Stimulated activated CD4-positive, alpha-beta T cell treated with anti-CD3 and anti-CD28 coated beads, Interleukin-1b, Interleukin-23, amount 100 ng/mL, for 48 hours (primary cell): ENCODE data around the gene ASRGL1.
"Not testable (repeated sequence)": the region's sequence is repeated elsewhere in the genome, so short reads cannot be mapped to it uniquely, and the experiment has no call there.

Source experiments
- DNase-seq: peaks from one replicate; pipeline ENCODE4 v3.0.0-alpha.2; 2020

ASRGL1 gene

DNA sequence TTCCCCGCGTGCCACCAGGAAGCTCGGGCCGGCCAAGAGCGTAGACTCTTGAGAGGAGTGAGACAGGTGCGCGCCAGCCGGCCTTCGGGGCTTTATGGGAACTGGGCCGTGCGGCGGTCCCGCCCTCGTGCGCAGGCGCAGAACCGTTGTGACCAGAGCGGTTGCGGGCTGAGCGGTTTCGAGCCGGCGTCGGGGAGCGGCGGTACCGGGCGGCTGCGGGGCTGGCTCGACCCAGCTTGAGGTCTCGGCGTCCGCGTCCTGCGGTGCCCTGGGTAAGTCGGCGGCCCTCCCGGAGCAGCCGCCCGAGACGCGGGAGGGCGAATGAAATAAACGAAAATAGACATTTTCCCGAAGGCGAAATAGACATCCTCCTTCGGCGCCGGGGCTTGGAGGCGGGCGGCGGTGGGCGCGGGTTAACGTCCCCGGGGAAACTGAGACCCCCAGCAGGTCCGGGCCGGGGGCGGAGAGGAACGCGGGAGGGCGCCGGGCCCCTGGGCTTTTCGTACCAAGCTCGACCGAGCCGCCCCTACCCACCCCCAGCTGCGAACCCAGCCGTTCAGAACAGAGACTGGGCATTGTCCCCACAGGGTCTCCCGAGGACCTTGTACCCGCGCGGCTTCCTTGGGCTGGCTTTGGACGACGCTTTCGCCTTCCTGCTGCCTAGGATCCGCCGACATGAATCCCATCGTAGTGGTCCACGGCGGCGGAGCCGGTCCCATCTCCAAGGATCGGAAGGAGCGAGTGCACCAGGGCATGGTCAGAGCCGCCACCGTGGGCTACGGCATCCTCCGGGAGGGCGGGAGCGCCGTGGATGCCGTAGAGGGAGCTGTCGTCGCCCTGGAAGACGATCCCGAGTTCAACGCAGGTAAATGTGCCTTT lies at the start of gene ASRGL1:
Gene ASRGL1 (plus strand): TSS at position 146 of the 879 bp plus-strand sequence. CDS start 530 bp downstream, at position 676.
- peak; percentile 70 for DNase-seq

DNA sequence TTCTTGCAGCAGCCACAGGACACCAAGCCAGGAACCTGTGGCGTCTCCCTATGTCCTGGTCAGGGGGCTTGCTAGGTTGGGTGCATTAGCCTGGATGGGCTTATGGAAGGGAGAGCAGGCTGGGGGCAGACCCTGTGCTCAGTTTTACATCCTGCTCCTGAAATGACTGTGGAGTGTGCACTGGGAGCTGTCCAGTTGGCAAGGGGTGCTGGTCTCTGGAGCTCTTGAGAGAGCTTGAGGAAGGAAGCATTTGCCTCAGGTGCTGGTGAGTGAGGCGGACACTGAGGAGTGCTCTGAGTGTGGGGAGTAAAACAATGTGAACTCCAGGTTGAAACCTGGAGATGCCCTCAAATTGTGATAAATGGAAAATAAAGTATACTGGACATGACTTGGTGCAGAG lies 41.7 kb upstream of the ASRGL1 start:
- DNase-seq: no peak

DNA sequence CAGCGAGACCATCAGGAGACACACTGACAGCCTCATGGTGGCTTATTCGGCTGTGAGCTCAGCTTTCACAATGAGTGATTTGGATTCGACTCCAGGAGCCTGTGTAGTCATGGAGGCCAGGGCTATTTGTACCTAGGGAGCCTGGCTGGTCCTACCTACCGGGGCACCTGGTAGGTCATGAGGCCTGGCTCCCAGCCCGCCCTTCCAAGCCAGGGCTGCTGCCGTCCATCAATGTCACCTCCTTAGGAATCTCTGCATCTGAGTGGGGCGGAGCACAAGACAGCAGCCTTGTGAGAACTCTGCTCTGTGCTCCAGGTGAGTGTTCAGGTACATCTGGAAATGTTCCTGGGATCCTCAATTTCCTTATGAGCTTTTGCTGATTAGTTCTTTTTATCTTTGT lies 38.3 kb upstream of the ASRGL1 start, which contains the start of gene SCGB1D4:
Gene SCGB1D4 (minus strand): TSS at position 101 of the 400 bp plus-strand sequence. CDS start 65 bp downstream, at position 36.
- DNase-seq: no peak

DNA sequence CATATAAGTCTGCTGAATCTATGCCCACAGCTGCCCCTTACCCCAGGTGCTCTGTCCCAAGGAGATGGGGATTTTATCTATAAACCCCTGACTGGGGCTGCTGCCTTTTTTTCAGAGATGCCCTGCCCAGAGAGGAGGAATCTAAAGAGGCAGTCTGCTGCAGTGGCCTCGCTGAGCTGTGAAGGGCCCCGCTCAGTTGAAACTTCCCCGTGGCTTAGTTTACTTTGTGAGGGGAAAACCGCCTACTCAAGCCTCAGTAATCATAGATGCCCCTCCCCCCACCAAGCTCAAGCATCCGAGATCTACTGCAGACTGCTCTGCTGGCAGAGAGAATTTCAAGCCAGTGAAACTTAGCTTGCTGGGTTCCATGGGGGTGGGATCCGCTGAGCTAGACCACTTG lies 31.0 kb upstream of the ASRGL1 start:
- DNase-seq: no peak

DNA sequence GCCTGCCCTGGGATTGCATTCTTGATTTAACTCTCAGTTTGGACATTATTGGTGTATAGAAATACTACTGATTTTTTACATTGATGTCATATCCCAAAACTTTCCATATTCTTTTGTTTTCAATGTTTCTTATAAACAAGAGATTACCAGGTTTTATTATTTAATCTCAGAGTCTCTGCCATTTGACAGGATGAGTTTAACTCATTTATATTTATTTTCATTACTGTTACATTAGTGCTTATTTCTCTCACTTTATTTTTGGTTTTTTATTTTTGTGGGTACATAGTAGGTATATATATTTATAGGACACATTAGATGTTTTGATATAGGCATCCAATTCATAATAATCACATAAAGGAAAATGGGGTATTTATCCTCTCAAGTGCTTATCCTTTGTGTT lies 29.3 kb upstream of the ASRGL1 start:
- no peak for DNase-seq

DNA sequence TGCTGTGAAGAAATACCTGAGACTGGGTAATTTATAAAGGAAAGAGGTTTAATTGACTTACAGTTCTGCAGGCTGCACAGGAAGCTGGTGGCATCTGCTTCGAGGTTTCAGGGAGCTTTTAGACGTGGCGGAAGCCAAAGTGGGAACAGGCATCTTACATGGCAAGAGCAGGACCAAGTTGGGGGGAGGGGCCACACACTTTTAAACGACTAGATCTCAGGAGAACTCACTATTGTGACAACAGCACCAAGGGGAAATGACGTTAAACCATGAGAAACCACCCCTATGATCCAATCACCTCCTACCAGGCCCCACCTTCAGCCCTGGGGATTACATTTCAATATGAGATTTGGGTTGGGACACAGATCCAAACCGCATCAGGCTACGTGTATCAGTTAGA lies 27.3 kb upstream of the ASRGL1 start:
- no peak for DNase-seq

DNA sequence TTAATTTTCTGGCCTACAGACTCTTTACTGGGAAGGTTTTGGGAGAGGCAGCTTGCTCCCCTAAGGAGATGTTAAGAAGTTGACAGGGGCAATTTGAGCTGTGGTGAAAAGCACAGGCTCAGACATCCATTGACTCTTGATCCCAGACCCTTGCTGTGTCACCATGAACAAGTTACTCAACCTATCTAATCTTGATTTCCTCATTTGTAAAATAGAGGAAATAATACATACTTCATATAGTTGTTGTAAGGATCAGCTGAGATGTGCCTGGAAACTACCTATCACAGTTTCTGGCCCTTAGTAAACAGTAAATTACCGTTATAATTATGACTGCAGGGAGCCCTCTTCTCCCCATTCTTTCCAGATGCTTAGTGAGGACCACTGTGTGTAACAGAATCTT lies 21.8 kb upstream of the ASRGL1 start:
- DNase-seq: no peak

DNA sequence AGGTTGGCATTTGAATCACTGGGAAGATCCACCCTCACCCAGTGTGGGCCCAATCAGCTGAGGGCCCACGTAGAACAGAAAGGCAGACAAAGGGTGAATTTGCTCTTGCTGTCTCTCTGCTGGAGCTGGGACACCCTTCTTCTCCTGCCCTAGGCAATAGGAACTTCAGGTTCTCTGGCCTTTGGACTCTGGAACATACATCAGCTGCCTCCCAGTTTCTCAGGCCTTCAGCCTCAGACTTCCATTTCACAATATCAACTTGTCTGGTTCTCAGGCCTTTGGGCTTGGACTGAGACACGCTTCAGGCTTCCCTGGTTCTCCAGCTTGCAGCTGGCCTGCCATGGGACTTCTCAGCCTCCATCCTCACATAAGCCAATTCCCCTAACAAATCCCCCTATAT lies 14.7 kb upstream of the ASRGL1 start:
- no peak for DNase-seq

DNA sequence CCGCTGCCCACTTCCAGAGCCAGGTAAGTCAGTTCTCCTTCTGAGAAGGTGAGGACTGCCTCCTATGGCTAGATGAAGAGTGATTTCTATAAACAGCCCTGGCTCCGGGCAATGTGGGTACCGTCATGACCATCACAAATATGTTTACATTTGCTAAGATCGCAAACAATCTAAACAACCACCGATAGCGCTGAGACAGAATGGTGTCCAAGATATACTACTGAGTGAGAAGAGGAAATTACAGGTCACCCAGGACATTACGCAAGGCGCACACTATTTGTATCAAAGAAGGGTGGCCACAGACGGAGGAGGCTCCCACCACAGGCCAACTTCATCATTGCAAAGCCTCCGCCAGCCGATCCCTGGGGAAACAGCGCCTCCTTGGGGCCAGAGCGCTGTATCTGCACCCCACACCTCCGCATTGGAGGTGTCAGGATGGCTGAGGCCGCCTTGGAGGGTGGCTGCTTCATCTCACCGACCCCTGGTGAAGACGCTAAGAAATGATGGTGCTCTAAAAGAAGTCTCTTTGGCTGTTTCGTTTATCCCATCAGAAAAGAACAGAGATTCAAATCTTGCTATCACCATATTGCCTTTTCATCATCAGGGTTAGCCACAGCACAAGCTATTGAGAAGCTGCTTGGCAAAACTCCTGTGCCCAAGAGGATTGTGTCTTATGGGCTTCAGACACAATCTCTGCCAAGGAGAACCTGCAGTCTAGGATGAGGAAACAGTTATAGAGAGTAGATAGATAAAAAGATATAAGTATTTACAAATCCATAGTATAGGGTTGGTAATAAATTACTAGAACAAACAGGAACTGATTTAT lies 12.3 kb upstream of the ASRGL1 start:
- peak; percentile 79 for DNase-seq

DNA sequence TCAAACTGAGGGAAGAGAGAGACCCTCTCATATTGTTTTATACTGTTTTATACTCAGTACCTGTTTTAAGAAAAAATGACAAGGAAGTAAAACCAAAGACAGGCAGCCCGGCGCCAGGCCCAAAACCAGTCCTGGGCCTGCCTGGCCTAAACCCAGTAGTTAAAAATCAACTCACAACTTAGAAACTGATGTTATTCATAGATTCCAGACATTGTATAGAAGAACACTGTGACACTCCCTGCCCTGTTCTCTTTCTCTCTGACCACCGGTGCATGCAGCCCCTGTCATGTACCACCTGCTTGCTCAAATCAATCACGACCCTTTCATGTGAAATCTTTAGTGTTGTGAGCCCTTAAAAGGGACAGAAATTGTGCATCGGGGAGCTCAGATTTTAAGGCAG lies 11.5 kb upstream of the ASRGL1 start:
- DNase-seq: not testable (repeated sequence)

DNA sequence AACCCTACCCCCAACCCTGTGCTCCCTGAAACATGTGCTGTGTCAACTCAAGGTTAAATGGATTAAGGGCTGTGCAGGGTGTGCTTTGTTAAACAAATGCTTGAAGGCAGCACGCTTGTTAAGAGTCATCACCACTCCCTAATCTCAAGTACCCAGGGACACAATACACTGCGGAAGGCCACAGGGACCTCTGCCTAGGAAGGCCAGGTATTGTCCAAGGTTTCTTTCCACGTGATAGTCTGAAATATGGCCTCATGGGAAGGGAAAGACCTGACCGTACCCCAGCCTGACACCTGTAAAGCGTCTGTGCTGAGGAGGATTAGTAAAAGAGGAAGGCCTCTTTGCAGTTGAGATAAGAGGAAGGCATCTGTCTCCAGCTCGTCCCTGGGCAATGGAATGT lies 10.5 kb upstream of the ASRGL1 start:
- DNase-seq: not testable (repeated sequence)

DNA sequence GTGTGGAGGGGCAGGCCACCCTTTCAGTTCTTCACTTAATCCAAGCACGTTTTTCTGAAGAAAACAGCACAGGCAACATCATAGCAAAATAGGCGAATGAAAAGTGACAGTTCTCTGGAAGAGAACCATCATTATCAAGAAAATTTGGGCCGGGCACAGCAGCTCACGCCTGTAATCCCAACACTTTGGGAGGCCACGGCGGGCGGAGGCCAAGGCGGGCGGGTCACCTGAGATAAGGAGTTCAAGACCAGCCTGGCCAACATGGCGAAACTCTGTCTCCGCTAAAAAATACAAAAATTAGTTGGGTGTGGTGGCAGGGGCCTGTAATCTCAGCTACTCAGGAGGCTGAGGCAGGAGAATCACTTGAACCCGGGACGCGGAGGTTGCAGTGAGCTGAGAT lies 9.7 kb upstream of the ASRGL1 start:
- DNase-seq: not testable (repeated sequence)

DNA sequence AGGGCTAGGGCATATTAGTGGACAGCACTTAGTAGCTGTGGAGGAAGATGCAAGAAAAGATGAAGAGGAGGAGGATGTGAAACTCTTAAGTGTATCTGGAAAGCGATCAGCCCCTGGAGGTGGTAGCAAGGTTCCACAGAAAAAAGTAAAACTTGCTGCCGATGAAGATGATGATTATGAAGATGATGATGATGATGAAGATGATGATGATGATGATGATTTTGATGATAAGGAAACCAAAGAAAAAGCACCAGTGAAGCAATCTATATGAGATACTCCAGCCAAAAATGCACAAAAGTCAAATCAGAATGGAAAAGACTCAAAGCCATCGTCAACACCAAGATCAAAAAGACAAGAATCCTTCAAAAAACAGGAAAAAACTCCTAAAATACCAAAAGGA lies 6.0 kb upstream of the ASRGL1 start:
- not testable (repeated sequence) for DNase-seq

DNA sequence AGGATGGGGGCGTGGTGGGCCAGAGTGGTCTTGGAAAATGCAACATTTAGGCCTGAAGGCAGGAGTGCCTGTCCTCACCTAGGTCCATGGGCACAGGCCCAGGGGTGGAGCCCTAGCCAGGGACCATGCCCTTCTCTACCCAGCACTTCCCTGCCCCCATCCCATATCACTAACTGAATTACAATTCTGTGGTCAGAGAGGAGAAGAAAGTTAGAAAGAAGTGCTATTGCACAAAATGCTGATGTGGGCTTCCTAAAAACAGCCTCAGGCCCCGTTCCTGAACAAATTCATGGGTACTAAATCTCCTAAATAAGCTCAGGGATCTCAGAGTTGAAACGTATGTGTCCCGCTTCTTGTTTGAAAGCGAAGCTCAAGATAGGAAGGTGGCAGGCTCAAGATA lies 3.5 kb upstream of the ASRGL1 start:
- DNase-seq: no peak

DNA sequence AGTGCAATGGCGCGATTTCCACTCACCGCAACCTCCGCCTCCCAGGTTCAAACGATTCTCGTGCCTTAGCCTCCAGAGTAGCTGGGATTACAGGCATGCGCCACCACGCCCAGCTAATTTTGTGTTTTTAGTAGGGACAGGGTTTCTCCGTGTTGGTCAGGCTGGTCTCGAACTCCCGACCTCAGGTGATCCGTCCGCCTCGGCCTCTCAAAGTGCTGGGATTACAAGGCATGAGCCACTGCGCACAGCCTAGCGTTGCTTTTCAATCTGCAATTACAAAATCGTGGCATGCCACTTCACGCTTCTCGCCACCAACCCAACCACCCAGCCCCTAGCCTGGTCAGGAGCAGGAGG lies 322 bp upstream of the ASRGL1 start:
- not testable (repeated sequence) for DNase-seq

DNA sequence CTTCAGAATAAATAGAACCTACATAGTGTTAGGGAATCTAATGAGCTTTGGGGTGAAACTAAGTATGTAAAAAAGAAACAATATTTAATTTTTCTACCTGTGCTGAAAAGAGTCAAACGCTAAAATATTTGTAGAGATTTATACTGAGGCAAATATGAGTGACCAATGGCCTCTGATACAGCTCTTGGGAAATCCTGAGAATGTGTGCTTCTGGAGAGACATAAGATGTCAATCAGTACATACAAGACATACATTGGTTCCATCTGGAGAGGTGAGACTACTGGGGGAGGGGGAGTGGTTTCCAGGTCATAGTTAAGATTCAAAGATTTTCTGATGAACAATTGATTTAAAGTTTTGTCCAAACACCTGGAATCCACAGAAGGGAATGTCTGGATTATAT lies 970 bp downstream of the ASRGL1 start:
- no peak for DNase-seq

DNA sequence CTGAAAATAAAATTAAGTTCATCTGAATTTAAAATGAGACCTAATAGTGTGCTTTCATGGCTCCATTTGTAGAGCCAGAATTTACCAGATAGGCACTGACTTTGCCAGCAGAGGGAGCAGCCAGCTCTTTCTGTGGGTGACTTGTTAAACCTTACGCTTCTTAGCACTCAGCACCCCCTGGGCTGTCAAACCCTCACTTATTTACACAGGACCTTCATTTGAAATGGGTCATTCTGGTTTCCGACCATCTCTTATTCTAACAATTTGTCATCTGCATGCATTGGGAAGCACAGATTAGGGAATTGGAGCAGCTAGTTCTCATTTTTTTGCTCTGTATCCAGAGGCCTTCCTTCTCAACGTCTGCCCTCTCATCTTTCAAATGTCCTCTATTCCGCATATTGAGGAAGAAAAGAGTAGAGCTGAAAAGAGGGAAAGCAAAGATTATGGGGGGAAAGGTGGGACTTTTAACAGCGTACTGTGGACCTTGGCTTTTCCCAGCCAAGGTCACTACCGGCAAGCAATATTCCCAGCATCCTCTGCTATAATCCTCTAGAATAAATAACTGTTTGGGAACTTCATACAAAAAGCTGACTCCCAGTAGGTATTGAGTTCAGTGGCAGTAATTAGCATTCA lies 3.1 kb downstream of the ASRGL1 start:
- peak; percentile 54 for DNase-seq

DNA sequence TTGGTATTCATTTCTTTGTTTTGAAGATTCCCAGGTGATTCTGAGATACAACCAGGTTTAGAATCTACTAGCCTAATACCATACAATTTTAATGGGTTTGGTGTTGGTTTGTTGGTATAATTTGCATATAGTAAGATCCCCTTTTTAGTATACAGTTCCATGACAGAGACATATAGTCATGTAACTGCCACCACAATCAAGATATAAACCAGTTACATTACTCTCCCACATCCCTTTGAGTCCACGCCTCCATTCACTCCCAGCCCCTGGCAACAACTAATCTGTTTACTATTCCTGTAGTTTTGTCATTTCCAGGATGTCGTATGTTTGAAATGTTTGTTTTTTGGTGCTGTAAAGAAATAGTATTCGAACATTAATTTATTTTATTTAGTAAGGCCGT lies 4.3 kb downstream of the ASRGL1 start:
- DNase-seq: no peak

DNA sequence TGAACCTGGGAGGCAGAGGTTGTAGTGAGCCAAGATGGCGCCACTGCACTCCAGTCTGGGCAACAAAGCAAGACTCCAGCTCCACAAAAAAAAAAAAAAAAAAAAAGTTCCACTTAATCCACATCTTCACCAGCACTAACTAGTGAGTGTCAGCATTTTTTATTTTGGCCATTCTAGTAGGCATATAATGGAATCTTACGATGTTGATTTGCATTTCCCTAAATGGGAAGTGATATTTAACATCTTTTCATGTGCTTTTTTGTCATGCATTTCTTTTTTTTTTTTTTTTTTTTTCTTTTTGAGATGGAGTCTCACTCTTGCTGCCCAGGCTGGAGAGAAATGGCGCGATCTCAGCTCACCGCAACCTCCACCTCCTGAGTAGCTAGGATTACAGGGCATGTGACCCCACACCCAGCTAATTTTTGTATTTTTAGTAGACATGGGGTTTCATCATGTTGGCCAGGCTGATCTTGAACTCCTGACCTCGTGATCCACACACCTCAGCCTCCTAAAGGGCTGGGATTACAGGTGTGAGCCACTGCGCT lies 6.5 kb downstream of the ASRGL1 start:
- not testable (repeated sequence) for DNase-seq

DNA sequence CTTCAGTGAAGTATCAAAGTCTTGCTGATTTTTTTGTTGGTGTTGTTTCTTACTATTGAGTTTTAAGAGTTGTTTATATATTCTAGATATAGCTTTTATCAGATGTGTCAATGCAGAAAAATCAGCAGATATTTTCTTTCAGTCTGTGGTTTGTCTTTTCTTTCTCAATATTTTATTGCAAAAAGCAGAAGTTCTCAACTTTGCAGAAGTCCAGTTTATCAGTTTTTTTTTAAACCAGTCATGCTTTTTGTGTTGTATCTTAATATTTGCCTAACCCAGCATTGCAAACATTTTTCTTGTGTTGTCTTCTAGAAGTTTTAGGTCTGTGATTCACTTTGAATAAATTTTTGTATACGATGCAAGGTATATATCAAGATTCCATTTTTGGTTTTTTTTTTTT lies 7.0 kb downstream of the ASRGL1 start:
- no peak for DNase-seq

DNA sequence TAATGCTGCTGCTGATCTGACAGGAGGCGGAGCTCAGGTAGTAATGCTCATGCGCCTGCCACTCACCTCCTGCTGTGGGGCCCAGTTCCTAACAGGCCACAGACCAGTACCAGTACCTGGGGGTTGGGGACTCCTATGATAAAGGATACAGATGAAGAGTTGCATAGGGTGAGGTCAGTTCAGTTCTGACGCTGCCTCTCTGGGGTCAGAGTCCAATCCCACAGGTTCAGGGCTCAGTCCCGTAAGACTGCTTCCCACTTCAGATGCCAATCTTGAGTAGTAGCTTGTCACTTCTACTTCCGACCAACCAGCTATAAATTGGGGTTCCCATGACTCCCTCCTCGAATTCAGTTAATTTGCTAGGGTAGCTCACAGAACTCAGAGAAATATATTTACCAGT lies 8.6 kb downstream of the ASRGL1 start:
- DNase-seq: no peak

DNA sequence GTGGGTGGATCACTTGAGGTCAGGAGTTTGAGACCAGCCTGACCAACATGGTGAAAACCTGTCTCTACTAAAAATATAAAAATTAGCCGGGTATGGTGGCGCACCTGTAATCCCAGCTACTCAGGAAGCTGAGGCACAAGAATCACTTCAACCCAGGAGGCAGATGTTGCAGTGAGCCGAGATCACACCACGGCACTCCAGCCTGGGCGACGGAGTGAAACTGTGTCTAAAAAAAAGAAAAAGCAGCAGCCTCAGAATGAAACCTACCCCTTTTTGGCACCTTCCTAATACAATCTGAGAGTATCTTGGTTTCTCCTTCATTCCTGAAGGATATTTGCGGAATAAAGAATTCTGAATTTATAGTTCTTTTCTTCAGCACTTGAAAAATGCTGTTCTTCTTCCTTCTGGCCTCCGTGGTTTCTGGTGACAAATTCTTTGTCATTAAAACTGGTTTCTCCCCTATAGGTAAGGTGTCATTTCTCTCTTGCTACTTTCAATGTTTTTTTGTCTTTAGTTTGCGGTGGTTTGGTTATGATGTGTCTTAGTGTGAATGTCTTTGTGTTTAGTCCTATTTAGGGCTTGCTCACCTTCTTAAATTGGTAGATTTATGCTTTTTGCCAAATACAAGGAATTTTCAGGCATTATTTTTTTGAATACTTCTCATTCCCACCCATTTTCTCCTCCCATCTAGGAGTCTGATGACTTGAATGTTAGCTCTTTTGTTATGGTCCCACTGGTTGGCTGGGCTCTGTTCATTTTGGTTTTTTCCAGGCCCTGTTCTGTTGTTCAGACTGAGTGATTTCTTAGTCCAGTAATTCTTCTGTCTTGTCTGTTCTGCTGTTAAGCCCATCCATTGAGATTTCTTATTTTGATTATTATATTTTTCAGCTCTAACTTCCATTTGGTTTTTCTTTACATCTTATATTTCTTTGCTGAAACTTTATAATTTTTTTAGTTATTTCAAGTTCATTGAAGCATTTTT lies 15.4 kb downstream of the ASRGL1 start:
- DNase-seq: no peak
